Activated CD8-positive, alpha-beta memory T cell treated with anti-CD3 and anti-CD28 coated beads for 4 hours (primary cell): Measurements from ENCODE around the gene CHMP1A.

ENCODE experiments used
- DNase-seq, 2 donors: peaks; one replicate each; pipeline ENCODE4 v3.0.0-alpha.2; 2020; ENCODE audit warnings: low read depth in 2 of 2

CHMP1A gene

GRCh38 chr16:89623511-89624261 lies 33.8 kb downstream of the CHMP1A start:
- no peak for DNase-seq

- DNase-seq, result no peak
Measured at GRCh38 chr16:89621698-89622409, 35.7 kb downstream of the CHMP1A start.

- DNase-seq, result no peak
Measured at GRCh38 chr16:89621136-89621697, 36.3 kb downstream of the CHMP1A start.

GRCh38 chr16:89620406-89620841 lies 37.1 kb downstream of the CHMP1A start:
- no peak for DNase-seq

GRCh38 chr16:89619840-89620239 lies 37.7 kb downstream of the CHMP1A start:
- DNase-seq, result no peak

- no peak for DNase-seq
Measured at GRCh38 chr16:89618109-89618998, 39.2 kb downstream of the CHMP1A start.

GRCh38 chr16:89617036-89617435 lies 40.5 kb downstream of the CHMP1A start:
- DNase-seq, result no peak

- no peak for DNase-seq
Measured at GRCh38 chr16:89616623-89617022, 40.9 kb downstream of the CHMP1A start.

GRCh38 chr16:89615596-89616090 lies 41.9 kb downstream of the CHMP1A start:
- no peak for DNase-seq

- no peak for DNase-seq
Measured at GRCh38 chr16:89615176-89615575, 42.3 kb downstream of the CHMP1A start.

- DNase-seq, result no peak
Measured at GRCh38 chr16:89613954-89614459, 43.5 kb downstream of the CHMP1A start.

GRCh38 chr16:89613231-89613953 lies 44.1 kb downstream of the CHMP1A start, which contains the start of gene DPEP1:
TSS of gene DPEP1 (plus strand) at chr16:89613642. CDS start at chr16:89630411, 16,769 bp downstream.
- DNase-seq, result no peak

GRCh38 chr16:89612415-89613166 lies 44.9 kb downstream of the CHMP1A start:
- no peak for DNase-seq

GRCh38 chr16:89610108-89610453 lies 47.4 kb downstream of the CHMP1A start:
- no peak for DNase-seq

- DNase-seq, result no peak
Measured at GRCh38 chr16:89607937-89608740, 49.4 kb downstream of the CHMP1A start.

- DNase-seq, result no peak
Measured at GRCh38 chr16:89607453-89607852, 50.1 kb downstream of the CHMP1A start.

GRCh38 chr16:89606006-89606405 lies 51.5 kb downstream of the CHMP1A start:
- DNase-seq, result no peak

- no peak for DNase-seq
Measured at GRCh38 chr16:89605186-89605970, 52.1 kb downstream of the CHMP1A start.
